GM23248 (cell line): ENCODE results near the gene RIGI. TPM values are rescaled to one million over a fixed set of nuclear protein-coding genes. Genes with fewer than 3 reads are reported as not detected.
"Not testable (repeated sequence)": the region's sequence is repeated elsewhere in the genome, so short reads cannot be mapped to it uniquely, and the experiment has no call there.

Experiments used
- DNase-seq: peaks from one replicate; pipeline ENCODE4 v3.0.0-alpha.2; 2015
- H2AFZ ChIP-seq: fragments of 200-600 bp; sonication (generic); 2 replicates; pipeline ENCODE4 v1.6.1; 2016; ENCODE audit warnings: antibody characterized with exemption
- H3F3A ChIP-seq: fragments of 200-600 bp; sonication (generic); 2 replicates; pipeline ENCODE4 v1.6.1; 2016; ENCODE audit warnings: mild to moderate bottlenecking, antibody characterized with exemption, mixed run types; ENCODE audit not compliant: insufficient read depth
- H3K27ac ChIP-seq: fragments of 200-600 bp; sonication (generic); 2 replicates; pipeline ENCODE4 v1.5.1; 2016; ENCODE audit warnings: mild to moderate bottlenecking
- H3K27me3 ChIP-seq: fragments of 200-600 bp; sonication (generic); replicated peaks from 2 replicates; pipeline ENCODE4 v1.6.1; 2016; ENCODE audit warnings: mild to moderate bottlenecking; ENCODE audit not compliant: insufficient read depth
- H3K36me3 ChIP-seq: fragments of 200-600 bp; sonication (generic); 2 replicates; pipeline ENCODE4 v1.6.1; 2016; ENCODE audit warnings: low read depth, mild to moderate bottlenecking
- H3K4me1 ChIP-seq: fragments of 200-600 bp; sonication (generic); 2 replicates; pipeline ENCODE4 v1.6.1; 2016; ENCODE audit warnings: mild to moderate bottlenecking; ENCODE audit not compliant: insufficient read depth
- H3K4me2 ChIP-seq: fragments of 200-600 bp; sonication (generic); one replicate; pipeline ENCODE4 v1.6.1; 2016; ENCODE audit warnings: mild to moderate bottlenecking; ENCODE audit not compliant: unreplicated experiment
- H3K4me3 ChIP-seq: fragments of 200-600 bp; sonication (generic); 2 replicates; pipeline ENCODE4 v1.5.1; 2016; ENCODE audit warnings: mild to moderate bottlenecking
- H3K79me2 ChIP-seq: fragments of 200-600 bp; sonication (generic); 2 replicates; pipeline ENCODE4 v1.6.1; 2016; ENCODE audit warnings: mild to moderate bottlenecking; ENCODE audit not compliant: insufficient read depth
- H3K9ac ChIP-seq: fragments of 200-600 bp; sonication (generic); 2 replicates; pipeline ENCODE4 v1.6.1; 2016; ENCODE audit warnings: mild to moderate bottlenecking
- H3K9me2 ChIP-seq: fragments of 200-600 bp; sonication (generic); 2 replicates; pipeline ENCODE4 v1.6.1; 2016; ENCODE audit warnings: mixed run types, mild to moderate bottlenecking, moderate library complexity; ENCODE audit not compliant: insufficient read depth
- H3K9me3 ChIP-seq: fragments of 200-600 bp; sonication (generic); one replicate; pipeline ENCODE4 v1.6.1; 2017; ENCODE audit warnings: low read depth
- H4K20me1 ChIP-seq: fragments of 200-600 bp; sonication (generic); 2 replicates; pipeline ENCODE4 v1.6.0; 2016; ENCODE audit not compliant: insufficient read depth
- EZH2 ChIP-seq: fragments of 200-600 bp; sonication (generic); IDR thresholded peaks from 2 replicates; pipeline ENCODE4 v1.6.1; 2018; ENCODE audit warnings: antibody characterized with exemption, mild to moderate bottlenecking; ENCODE audit not compliant: insufficient read depth, poor library complexity, severe bottlenecking
- EZH2phosphoT487 ChIP-seq: fragments of 200-600 bp; sonication (generic); IDR thresholded peaks from 2 replicates; pipeline ENCODE4 v1.6.1; 2018; ENCODE audit warnings: antibody characterized with exemption, moderate library complexity, mild to moderate bottlenecking, low read depth; ENCODE audit not compliant: insufficient read depth
- WGBS, 2 experiments: methylation state at CpG; one replicate each; pipeline ENCODE4 v1.1.6; 2015 to 2017; ENCODE audit warnings: low lambda C conversion rate in 2 of 2, low coverage in 1 of 2; ENCODE audit errors: missing lambda C conversion rate in 2 of 2; 5-methylcytosine and 5-hydroxymethylcytosine counted together
- in situ Hi-C: fragments of 300-500 bp; cut with MboI; formaldehyde crosslinking; loops from 2 replicates; pipeline ENCODE4 v1.15.0; 2020
- polyA plus RNA-seq: library from polyadenylated mRNA; unstranded; fragments of >200 nt; fragmentation: Nextera tagmentation; extraction: Ambion mirVana; gene quantifications from 2 replicates; pipeline ENCODE4 v1.2.1, GENCODE V29; 2016
- total RNA-seq: library from RNA; depleted of rRNA; stranded (reverse); fragments of >200 nt; shearing (Covaris generic); gene quantifications from 2 replicates; pipeline ENCODE4 v1.2.3, GENCODE V29; 2014

Gene RIGI
- total and polyA plus RNA-seq, 2 experiments from 2014 or later: 5.1 to 8.2 TPM

DNA sequence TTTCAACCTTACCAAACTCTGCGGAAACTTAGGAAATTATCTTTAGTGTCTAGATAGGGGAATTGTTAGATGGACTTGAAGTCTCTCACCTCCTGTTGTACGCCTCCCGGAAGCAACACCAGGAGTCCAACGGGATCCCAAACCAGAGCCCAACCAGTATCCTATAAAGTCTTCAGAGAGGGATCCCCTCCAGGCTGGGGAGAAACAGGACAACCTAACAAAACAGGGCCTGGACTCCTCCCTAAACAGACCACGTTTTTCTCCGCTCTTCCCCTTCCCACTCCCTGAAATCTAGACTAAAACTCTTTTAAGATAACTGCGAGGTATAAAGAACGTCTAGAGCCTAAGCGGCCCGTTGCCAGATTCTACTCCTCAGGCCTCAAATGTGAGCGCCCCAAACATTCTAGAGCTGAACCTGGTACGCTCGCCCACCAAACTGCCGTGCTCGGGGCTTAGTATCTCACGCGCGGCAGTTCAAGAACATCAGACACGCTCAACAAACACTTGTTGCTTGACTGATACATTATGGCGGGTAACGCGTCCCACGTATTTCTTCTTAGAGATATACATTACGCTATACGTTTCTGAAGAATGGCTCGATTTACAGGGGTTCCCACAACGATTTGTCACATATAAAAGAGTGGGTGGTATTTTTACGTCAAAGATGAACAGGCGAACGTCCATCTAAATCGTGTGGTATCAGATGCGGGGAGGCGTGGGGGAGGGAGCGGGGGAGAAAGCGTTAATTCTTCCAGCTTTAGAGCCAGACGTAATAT lies 25.5 kb upstream of the RIGI start:
- Histone ChIP-seq H3K4me1 (peaks cover 14% of the 10 kb centered on the region; the same call in 1 of the 2 replicates), H3K9me3 (no peaks in the 10 kb centered on the region), H4K20me1 (no peaks in the 10 kb centered on the region), H3K36me3 (peaks cover 3% of the 10 kb centered on the region; the same call in 1 of the 2 replicates), H3K4me3 (peak overlapping the region; percentile 88), H3K79me2 (peaks cover 89% of the 10 kb centered on the region), H3F3A (peaks cover 29% of the 10 kb centered on the region), H3K9ac (peak overlapping the region; percentile 97), H3K4me2 (peak overlapping the region; percentile 94), H3K27ac (peak overlapping the region; percentile 98), H2AFZ (peak overlapping the region; percentile 87), H3K27me3 (no peaks in the 10 kb centered on the region), H3K9me2 (no peaks in the 10 kb centered on the region)
- TF ChIP-seq EZH2phosphoT487 (no peak), EZH2 (no peak)
- in situ Hi-C loops: no loop called here
- 1% methylated on average over 31 to 36 of the region's 36 CpGs for WGBS, 2 experiments
- DNase-seq: peak; percentile 66

DNA sequence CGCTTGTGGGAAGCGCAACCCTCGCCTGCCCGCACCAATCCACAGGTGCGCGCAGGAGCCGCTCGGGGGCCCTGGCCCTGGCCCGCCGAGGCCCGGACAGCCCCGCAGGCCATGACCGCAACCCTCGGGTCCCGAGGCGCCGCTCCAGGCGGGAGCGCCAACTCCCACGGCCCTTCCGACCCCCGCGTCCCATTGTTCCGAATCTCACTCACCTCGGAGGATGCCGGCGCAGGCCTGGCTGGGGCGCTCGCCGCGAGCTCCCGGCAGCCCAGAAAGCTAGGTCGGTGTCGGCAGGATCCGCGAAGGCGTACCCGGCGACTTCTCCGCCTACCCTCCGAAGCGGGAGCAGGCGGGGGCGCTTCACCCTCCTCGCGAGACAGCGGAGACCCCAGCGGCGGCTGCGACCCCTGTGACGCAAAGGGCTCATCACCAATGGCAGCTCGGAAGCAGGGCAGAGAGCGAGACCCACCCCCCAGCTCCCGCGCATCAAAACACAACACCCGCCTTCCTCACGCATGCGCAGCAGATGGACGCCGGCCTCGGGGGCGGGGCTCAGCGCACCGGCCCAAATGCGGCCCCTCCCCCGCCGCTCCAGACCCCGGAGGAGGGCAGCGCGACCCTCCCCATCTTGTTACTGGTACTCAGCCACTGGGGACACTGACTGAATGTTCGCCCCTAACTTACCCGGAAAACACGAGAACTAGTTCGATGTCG lies 24.7 kb upstream of the RIGI start:
- Histone ChIP-seq H3K9ac (peak overlapping the region; percentile 97), H4K20me1 (peaks cover 5% of the 10 kb centered on the region; the same call in 1 of the 2 replicates), H3K4me3 (peak overlapping the region; percentile 88), H2AFZ (peak overlapping the region; percentile 87), H3K9me3 (no peaks in the 10 kb centered on the region), H3K27me3 (no peaks in the 10 kb centered on the region), H3K4me1 (peaks cover 14% of the 10 kb centered on the region; the same call in 1 of the 2 replicates), H3K9me2 (no peaks in the 10 kb centered on the region), H3K4me2 (peak overlapping the region; percentile 94), H3K36me3 (peaks cover 3% of the 10 kb centered on the region; the same call in 1 of the 2 replicates), H3K79me2 (peaks cover 89% of the 10 kb centered on the region), H3K27ac (peak overlapping the region; percentile 98), H3F3A (peaks cover 29% of the 10 kb centered on the region)
- TF ChIP-seq EZH2phosphoT487 (no peak), EZH2 (no peak)
- DNase-seq: peak; percentile 92
- 1% methylated on average over 61 of the region's 75 CpGs for WGBS, 2 experiments
- in situ Hi-C loops: no loop called here

DNA sequence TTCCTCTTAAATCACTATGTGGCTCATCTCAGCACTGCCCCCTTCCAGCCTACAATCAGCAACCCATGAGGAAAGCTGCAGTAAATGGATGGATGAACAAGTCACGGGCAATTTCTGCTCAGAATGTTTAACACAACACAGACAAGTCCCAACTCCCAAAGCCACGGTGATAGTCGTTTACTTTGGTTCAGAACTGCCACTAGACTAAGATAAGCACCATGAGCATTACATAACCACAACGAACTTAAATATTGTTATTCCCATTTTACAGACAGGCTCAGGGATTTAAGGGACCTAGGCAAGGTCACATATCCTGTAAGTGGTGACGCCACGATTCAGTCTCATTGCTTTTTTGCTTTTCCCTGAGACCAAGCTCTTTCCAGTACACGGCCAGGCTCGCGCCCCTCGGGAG lies 24.2 kb upstream of the RIGI start:
- Histone ChIP-seq H3K9ac (peak overlapping the region; percentile 97), H3K9me2 (no peaks in the 10 kb centered on the region), H3K4me3 (peak overlapping the region; percentile 88), H3K4me2 (peak overlapping the region; percentile 94), H3K79me2 (peaks cover 89% of the 10 kb centered on the region), H3K27ac (peak overlapping the region; percentile 98), H3K9me3 (no peaks in the 10 kb centered on the region), H3F3A (peaks cover 29% of the 10 kb centered on the region), H3K27me3 (no peaks in the 10 kb centered on the region), H2AFZ (peak overlapping the region; percentile 87), H3K36me3 (peaks cover 3% of the 10 kb centered on the region; the same call in 1 of the 2 replicates), H4K20me1 (peaks cover 5% of the 10 kb centered on the region; the same call in 1 of the 2 replicates), H3K4me1 (peaks cover 14% of the 10 kb centered on the region; the same call in 1 of the 2 replicates)
- TF ChIP-seq EZH2phosphoT487: no peak
- TF ChIP-seq EZH2: no peak
- in situ Hi-C loops: no loop called here
- peak; percentile 66 for DNase-seq
- WGBS, 2 experiments: 1 to 4% methylated on average over 10 of the region's 10 CpGs

DNA sequence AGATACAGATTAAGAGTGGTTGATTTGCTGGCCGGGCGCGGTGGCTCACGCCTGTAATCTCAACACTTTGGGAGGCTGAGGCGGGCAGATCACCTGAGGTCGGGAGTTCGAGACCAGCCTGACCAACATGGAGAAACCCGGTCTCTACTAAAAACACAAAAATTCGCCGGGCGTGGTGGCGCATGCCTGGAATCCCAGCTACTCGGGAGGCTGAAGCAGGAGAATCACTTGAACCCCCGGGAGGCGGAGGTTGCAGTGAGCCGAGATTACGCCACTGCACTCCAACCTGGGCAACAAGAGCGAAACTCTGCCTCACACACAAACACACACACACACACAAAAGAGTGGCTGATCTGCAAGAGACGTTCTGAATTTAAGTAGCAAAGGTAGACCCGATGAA lies 22.2 kb upstream of the RIGI start:
- H3K4me1 ChIP-seq, H2AFZ ChIP-seq, H4K20me1 ChIP-seq, H3K4me3 ChIP-seq, H3K27me3 ChIP-seq, in situ Hi-C loops, H3K4me2 ChIP-seq, H3K9ac ChIP-seq, H3K9me3 ChIP-seq, DNase-seq, H3K27ac ChIP-seq, H3K9me2 ChIP-seq, H3K36me3 ChIP-seq: not testable (repeated sequence)
- WGBS, 2 experiments: 96 to 98% methylated on average over 20 of the region's 20 CpGs
- H3K79me2 ChIP-seq: peaks cover 90% of the 10 kb centered on the region
- peaks cover 21% of the 10 kb centered on the region for H3F3A ChIP-seq
